Lower leg skin (tissue), 4 donors: ENCODE data around the gene NUDT16L1. TPM values are rescaled to one million over a fixed set of nuclear protein-coding genes. Genes with fewer than 3 reads are reported as not detected.

Experiments used
- DNase-seq, 2 donors: peaks; one replicate each; pipeline ENCODE4 v3.0.0-alpha.2; 2019; ENCODE audit warnings: low spot score in 2 of 2
- H3K4me3 ChIP-seq: fragments of 200-600 bp; sonication (generic); 2 replicates; pipeline ENCODE4 v1.5.1; 2017; ENCODE audit warnings: mild to moderate bottlenecking, low read depth; ENCODE audit not compliant: poor library complexity, severe bottlenecking
- CTCF ChIP-seq, 3 donors: fragments of 450-650 bp; IDR thresholded peaks; one replicate each; pipeline ENCODE4 v1.5.1; 2016; ENCODE audit warnings: antibody characterized with exemption in 3 of 3, mild to moderate bottlenecking in 3 of 3, moderate library complexity in 2 of 3
- POLR2A ChIP-seq, 2 donors: fragments of 450-650 bp; IDR thresholded peaks; one replicate each; pipeline ENCODE4 v1.6.1; 2016 to 2017; ENCODE audit warnings: antibody characterized with exemption in 2 of 2, mild to moderate bottlenecking in 1 of 2, moderate library complexity in 1 of 2
- WGBS, 2 donors: methylation state at CpG; one replicate each; pipeline ENCODE4 v1.1.5; 2018; 5-methylcytosine and 5-hydroxymethylcytosine counted together
- intact Hi-C: fragments of 100-400 bp; cut with DNase I; formaldehyde crosslinking; loops from one replicate; pipeline ENCODE4 v1.15.0; 2023; ENCODE audit warnings: low total_unique reads
- total RNA-seq, 4 donors: library from RNA; depleted of rRNA; stranded (reverse); fragments of >200 nt; gene quantifications; one replicate each; pipeline ENCODE4 v1.1.0, GENCODE V29; 2016

The NUDT16L1 gene
- total RNA-seq, 4 donors from 2014 or later = 18.5 to 27.8 (median 23.6) TPM

- WGBS, 2 donors = 84 to 93% methylated on average over 13 of the region's 13 CpGs
- TF ChIP-seq CTCF (IDR thresholded peaks at IDR 0.05) (no peak), POLR2A (IDR thresholded peaks at IDR 0.05) (no peak)
- DNase-seq = no peak
- intact Hi-C loops = no loop called here
- no peak overlapping the region for H3K4me3 ChIP-seq
Observed at GRCh38 chr16:4651827-4652226, 41.5 kb upstream of the NUDT16L1 start.

- intact Hi-C loops = no loop called here
- no peak overlapping the region for H3K4me3 ChIP-seq
- no peak for DNase-seq
- WGBS, 2 donors = 90 to 93% methylated on average over 19 to 25 of the region's 25 CpGs
- no peak for TF ChIP-seq POLR2A (IDR thresholded peaks at IDR 0.05)
- TF ChIP-seq CTCF (IDR thresholded peaks at IDR 0.05) = no peak
Observed at GRCh38 chr16:4652561-4652960, 40.8 kb upstream of the NUDT16L1 start.

GRCh38 chr16:4654011-4654963 is 39.1 kb upstream of the NUDT16L1 start:
- H3K4me3 ChIP-seq = no peak overlapping the region
- intact Hi-C loops = no loop called here
- DNase-seq = no peak
- TF ChIP-seq POLR2A (IDR thresholded peaks at IDR 0.05) = no peak
- no peak for TF ChIP-seq CTCF (IDR thresholded peaks at IDR 0.05)
- WGBS, 2 donors = 88 to 89% methylated on average over 16 of the region's 16 CpGs

- no peak for DNase-seq
- TF ChIP-seq POLR2A (IDR thresholded peaks at IDR 0.05) (no peak), CTCF (IDR thresholded peaks at IDR 0.05) (no peak)
- H3K4me3 ChIP-seq = no peak overlapping the region
- intact Hi-C loops = no loop called here
- WGBS, 2 donors = 87 to 93% methylated on average over 10 to 11 of the region's 12 CpGs
Observed at GRCh38 chr16:4654964-4655590, 38.3 kb upstream of the NUDT16L1 start.

GRCh38 chr16:4655801-4656200 is 37.6 kb upstream of the NUDT16L1 start:
- intact Hi-C loops = no loop called here
- H3K4me3 ChIP-seq = no peak overlapping the region
- TF ChIP-seq POLR2A (IDR thresholded peaks at IDR 0.05) (no peak), CTCF (IDR thresholded peaks at IDR 0.05) (no peak)
- DNase-seq = no peak
- WGBS, 2 donors = 92 to 94% methylated on average over 6 of the region's 6 CpGs
